BE2C (cell line): ENCODE data around the gene ZCCHC9.

Experiments used
- DNase-seq: peaks from one replicate; pipeline ENCODE4 v3.0.0-alpha.2; 2020
- H3K27me3 ChIP-seq: fragments of 250-450 bp; sonication (Bioruptor Pico); 2 replicates; pipeline ENCODE4 v1.5.1; 2020; ENCODE audit warnings: mild to moderate bottlenecking
- H3K36me3 ChIP-seq: fragments of 250-450 bp; sonication (Bioruptor Pico); 2 replicates; pipeline ENCODE4 v1.5.1; 2020; ENCODE audit warnings: mild to moderate bottlenecking
- H3K4me1 ChIP-seq: fragments of 250-450 bp; sonication (Bioruptor Pico); 2 replicates; pipeline ENCODE4 v1.5.1; 2020
- H3K4me3 ChIP-seq: 2 replicates; pipeline ENCODE4 v1.5.1; 2011; ENCODE audit warnings: low read depth, low read length
- H3K9me3 ChIP-seq: fragments of 250-450 bp; sonication (Bioruptor Pico); 2 replicates; pipeline ENCODE4 v1.5.1; 2020
- CTCF ChIP-seq: IDR thresholded peaks from 2 replicates; pipeline ENCODE4 v1.5.1; 2012; ENCODE audit warnings: mild to moderate bottlenecking, low read depth, low read length

ZCCHC9 gene

GRCh38 chr5:81303563-81303962, 2.2 kb downstream of the ZCCHC9 start:
- Histone ChIP-seq H3K27me3 (no peaks in the 10 kb centered on the region), H3K36me3 (peaks cover 4% of the 10 kb centered on the region), H3K9me3 (no peaks in the 10 kb centered on the region), H3K4me1 (peaks cover 3% of the 10 kb centered on the region; the same call in 1 of the 2 replicates), H3K4me3 (no peak overlapping the region)
- TF ChIP-seq CTCF, result no peak
- DNase-seq, result no peak

- H3K4me1 ChIP-seq, result peaks cover 10% of the 10 kb centered on the region
- TF ChIP-seq CTCF, result no peak
Observed at GRCh38 chr5:81305785-81306184, 4.4 kb downstream of the ZCCHC9 start.

GRCh38 chr5:81308836-81309235, 7.4 kb downstream of the ZCCHC9 start:
- peaks cover 4% of the 10 kb centered on the region; the same call in 1 of the 2 replicates for H3K36me3 ChIP-seq
- H3K9me3 ChIP-seq, result no peaks in the 10 kb centered on the region
- no peaks in the 10 kb centered on the region for H3K27me3 ChIP-seq
- TF ChIP-seq CTCF, result no peak
- DNase-seq, result no peak
- no peak overlapping the region for H3K4me3 ChIP-seq
- H3K4me1 ChIP-seq, result peaks cover 10% of the 10 kb centered on the region

More at GRCh38 chr5:81305785-81306184, 4.4 kb downstream of the ZCCHC9 start:
- no peak overlapping the region for H3K4me3 ChIP-seq
- H3K36me3 ChIP-seq, result no peaks in the 10 kb centered on the region
- H3K9me3 ChIP-seq, result no peaks in the 10 kb centered on the region
- DNase-seq, result no peak
- H3K27me3 ChIP-seq, result no peaks in the 10 kb centered on the region

- no peak for TF ChIP-seq CTCF
- Histone ChIP-seq H3K27me3 (no peaks in the 10 kb centered on the region), H3K36me3 (peaks cover 4% of the 10 kb centered on the region; the same call in 1 of the 2 replicates), H3K4me1 (peaks cover 10% of the 10 kb centered on the region), H3K4me3 (no peak overlapping the region), H3K9me3 (no peaks in the 10 kb centered on the region)
- no peak for DNase-seq
Observed at GRCh38 chr5:81310402-81311063, 9.1 kb downstream of the ZCCHC9 start.

GRCh38 chr5:81313278-81313677, 11.9 kb downstream of the ZCCHC9 start:
- Histone ChIP-seq H3K4me1 (peaks cover 10% of the 10 kb centered on the region), H3K36me3 (peaks cover 4% of the 10 kb centered on the region; the same call in 1 of the 2 replicates), H3K27me3 (no peaks in the 10 kb centered on the region), H3K9me3 (no peaks in the 10 kb centered on the region), H3K4me3 (no peak overlapping the region)
- no peak for TF ChIP-seq CTCF
- no peak for DNase-seq

- no peak for TF ChIP-seq CTCF
- no peaks in the 10 kb centered on the region for H3K9me3 ChIP-seq
Observed at GRCh38 chr5:81313686-81314085, 12.3 kb downstream of the ZCCHC9 start.

More at GRCh38 chr5:81313686-81314085, 12.3 kb downstream of the ZCCHC9 start:
- peaks cover 4% of the 10 kb centered on the region; the same call in 1 of the 2 replicates for H3K36me3 ChIP-seq
- no peak overlapping the region for H3K4me3 ChIP-seq
- peaks cover 10% of the 10 kb centered on the region for H3K4me1 ChIP-seq
- DNase-seq, result no peak
- H3K27me3 ChIP-seq, result no peaks in the 10 kb centered on the region
